ENCODE measurements around the gene ABCF1.
A peak's percentile ranks its signal among the peaks of the same experiment; 100 is the strongest.

Gene ABCF1

GRCh38 chr6:30556066-30556905, 15.0 kb upstream of the ABCF1 start, which contains the start of gene GNL1:
Gene GNL1 (minus strand): TSS chr6:30556489. CDS start chr6:30556203, 286 bp downstream.
- peak; percentile 90 for DNase-seq
- in situ Hi-C loops (cut with MboI; ENCODE audit: low pct_unique_long_range_greater_than_20kb, low sequenced_read_pairs), result no loop called here

GRCh38 chr6:30556906-30557682, 14.1 kb upstream of the ABCF1 start, which contains the start of gene PRR3:
Gene PRR3 (plus strand): TSS chr6:30557295. CDS start chr6:30557345, 50 bp downstream.
- in situ Hi-C loops (cut with MboI; ENCODE audit: low pct_unique_long_range_greater_than_20kb, low sequenced_read_pairs), result no loop called here
- peak; percentile 92 for DNase-seq

GRCh38 chr6:30557683-30557981, 13.6 kb upstream of the ABCF1 start:
- in situ Hi-C loops (cut with MboI; ENCODE audit: low pct_unique_long_range_greater_than_20kb, low sequenced_read_pairs), result no loop called here
- no peak for DNase-seq

DNA sequence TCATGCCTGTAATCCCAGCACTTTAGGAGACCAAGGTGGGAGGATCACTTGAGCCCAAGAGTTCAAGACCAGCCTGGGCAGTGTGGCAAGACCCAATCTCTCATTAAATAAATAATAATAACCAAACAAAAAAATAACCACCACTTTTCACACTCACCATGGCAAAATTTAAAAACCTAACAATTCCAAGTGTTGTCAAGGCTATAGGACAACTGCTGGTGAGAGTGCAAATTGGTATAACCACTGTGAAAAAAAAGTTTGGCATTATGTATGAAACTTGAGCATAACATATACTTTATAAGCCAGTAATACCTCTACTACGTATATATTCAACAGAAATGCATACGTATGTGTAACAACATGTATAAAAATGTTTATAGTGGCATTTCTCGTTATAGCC, 10.3 kb upstream of the ABCF1 start:
- no peak for DNase-seq
- in situ Hi-C loops (cut with MboI; ENCODE audit: low pct_unique_long_range_greater_than_20kb, low sequenced_read_pairs), result no loop called here

DNA sequence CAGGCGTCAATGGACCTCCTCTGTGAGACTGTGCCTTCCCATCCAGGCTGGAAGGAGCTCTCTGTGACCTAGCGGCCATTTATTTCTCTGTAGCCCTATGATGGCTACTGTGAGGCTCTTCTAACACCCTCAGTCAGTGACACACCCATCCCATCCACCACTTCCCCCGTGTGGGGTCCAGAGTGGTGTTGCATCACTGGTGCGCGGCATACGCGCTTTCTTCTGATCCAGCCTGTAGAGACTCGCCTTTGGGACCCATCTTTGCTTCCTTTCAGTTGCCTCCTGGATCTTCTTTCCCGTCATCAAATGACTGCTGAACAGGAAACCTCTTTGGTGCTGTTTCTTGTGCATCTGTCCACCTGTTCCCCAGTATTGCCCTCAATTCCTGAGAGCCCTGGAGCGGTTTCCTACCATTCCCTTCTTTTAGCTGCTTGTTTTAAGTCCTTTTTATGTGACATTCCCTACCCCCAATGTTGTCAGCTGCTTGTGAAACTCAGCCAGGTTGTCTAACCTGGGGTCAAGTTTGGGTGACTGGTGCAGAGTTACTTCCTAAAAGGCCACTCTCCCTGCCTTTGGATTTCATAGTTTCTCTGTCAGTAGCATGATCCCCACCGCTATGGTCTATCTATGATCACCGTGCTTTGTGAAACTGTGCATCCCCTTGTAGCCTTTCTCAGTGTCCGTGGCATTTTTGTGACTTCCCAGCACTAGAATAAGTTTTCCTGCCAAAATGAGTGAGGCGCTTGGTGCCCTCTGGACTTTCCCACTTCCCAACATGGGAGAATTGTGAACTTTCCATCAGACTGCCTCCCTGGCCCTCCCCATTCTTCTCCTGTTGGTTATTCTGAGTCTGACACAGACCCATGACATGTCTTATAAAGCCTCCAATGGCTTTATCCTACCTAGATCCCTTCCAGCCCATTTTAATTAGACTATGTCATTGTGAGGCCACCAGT, 8.5 kb upstream of the ABCF1 start:
- DNase-seq, result no peak
- in situ Hi-C loops (cut with MboI; ENCODE audit: low pct_unique_long_range_greater_than_20kb, low sequenced_read_pairs), result no loop called here

GRCh38 chr6:30564114-30564513, 7.1 kb upstream of the ABCF1 start:
- no peak for DNase-seq
- in situ Hi-C loops (cut with MboI; ENCODE audit: low pct_unique_long_range_greater_than_20kb, low sequenced_read_pairs), result no loop called here

DNA sequence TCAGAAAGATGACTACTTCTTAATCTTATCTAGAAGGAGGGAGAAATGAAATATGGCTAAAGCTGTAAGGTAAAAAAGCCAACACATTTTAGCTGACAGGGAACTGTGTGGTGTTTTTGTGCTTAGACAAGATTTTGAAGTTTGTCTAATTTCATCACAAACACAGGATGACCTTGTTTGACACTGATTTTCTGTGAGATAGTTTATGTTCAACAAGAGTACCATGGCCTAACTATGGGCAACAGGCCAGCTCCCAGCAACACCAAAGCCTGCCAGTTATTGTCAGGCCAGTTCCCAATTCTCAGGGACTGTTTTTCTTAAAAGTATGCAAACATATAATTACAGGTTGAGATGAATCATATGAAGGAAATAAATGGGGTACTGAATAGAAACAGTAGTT, 5.5 kb upstream of the ABCF1 start:
- in situ Hi-C loops (cut with MboI; ENCODE audit: low pct_unique_long_range_greater_than_20kb, low sequenced_read_pairs), result no loop called here
- no peak for DNase-seq

DNA sequence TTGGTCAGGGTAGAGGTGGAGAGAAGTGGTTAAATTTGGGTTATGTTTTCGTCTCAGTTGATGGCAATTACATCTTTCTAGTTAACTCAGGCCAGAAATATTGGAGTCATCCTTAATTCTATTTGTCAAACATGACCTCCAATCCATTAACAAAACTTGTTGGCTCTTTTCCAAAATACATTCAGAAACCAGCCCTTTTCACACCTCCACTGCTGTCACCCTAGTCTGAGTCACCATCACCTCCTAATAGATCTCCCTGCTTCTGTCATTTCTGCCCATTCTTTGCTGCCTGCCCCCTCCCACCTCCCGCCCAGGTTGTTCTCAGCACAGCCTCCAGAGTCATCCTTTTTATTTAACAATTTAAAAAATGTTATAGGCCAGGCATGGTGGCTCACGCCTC, 3.0 kb upstream of the ABCF1 start:
- no peak for DNase-seq
- in situ Hi-C loops (cut with MboI; ENCODE audit: low pct_unique_long_range_greater_than_20kb, low sequenced_read_pairs), result no loop called here

- no peak for DNase-seq
- in situ Hi-C loops (cut with MboI; ENCODE audit: low pct_unique_long_range_greater_than_20kb, low sequenced_read_pairs), result no loop called here
Observed at GRCh38 chr6:30570263-30570662, 979 bp upstream of the ABCF1 start.

DNA sequence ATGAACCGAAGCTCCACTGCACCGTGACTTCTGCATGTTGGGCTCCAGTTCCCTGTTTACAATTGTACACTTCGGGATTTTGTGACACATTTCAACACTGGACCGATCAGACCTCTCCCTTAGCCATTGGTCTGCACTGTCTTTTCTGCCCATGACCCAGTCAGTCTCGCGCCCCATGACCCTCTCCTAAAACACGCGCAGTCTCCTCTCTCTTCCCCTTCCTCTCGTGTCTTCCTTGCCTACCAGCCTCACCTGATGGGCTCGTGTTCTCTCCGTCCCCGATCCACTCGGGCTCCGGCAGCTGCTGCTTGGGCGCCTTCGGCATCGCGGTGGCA, 535 bp upstream of the ABCF1 start:
- no peak for DNase-seq
- in situ Hi-C loops (cut with MboI; ENCODE audit: low pct_unique_long_range_greater_than_20kb, low sequenced_read_pairs), result no loop called here

DNA sequence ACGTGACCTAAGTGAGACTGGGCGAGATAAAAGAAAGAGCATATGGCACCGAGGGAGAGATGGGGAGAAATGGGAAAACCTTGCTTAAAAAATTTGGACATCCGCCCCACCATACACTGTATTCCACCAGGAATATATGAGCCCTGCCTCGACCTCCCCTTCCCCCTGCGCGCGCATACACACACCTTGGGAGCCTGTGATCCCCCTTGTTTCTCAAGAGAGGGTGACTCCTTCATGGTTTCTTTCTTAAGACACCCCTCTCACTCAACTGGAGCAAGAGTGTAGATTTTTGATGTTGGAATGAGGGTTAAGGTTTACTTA, 480 bp downstream of the ABCF1 start:
- in situ Hi-C loops (cut with MboI; ENCODE audit: low pct_unique_long_range_greater_than_20kb, low sequenced_read_pairs), result no loop called here
- no peak for DNase-seq

- DNase-seq, result no peak
- in situ Hi-C loops (cut with MboI; ENCODE audit: low pct_unique_long_range_greater_than_20kb, low sequenced_read_pairs), result no loop called here
Observed at GRCh38 chr6:30572148-30572547, 906 bp downstream of the ABCF1 start.

DNA sequence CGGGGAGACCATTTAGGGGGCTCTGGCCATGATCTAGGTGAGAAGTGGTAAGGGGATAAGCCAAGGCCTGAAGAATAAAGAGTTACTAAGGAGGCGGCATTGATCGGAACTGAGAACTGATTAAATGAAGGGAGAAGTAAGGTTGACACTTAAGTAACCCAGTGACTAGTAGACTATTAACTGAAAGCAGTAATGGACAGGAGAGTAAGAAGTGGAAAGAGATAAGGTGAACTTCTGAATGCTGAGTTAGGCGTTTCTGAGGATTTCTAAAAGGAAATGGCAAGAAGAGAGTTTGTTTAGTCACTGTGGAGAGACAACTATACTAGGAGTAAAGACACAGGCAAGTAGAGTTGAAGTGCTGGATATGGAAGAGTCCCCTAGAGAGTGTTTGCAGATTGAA, 1.9 kb downstream of the ABCF1 start:
- in situ Hi-C loops (cut with MboI; ENCODE audit: low pct_unique_long_range_greater_than_20kb, low sequenced_read_pairs), result no loop called here

GRCh38 chr6:30578051-30578450, 6.8 kb downstream of the ABCF1 start:
- DNase-seq, result no peak
- in situ Hi-C loops (cut with MboI; ENCODE audit: low pct_unique_long_range_greater_than_20kb, low sequenced_read_pairs), result no loop called here

More for the DNA sequence above, 1.9 kb downstream of the ABCF1 start:
- no peak for DNase-seq

- in situ Hi-C loops (cut with MboI; ENCODE audit: low pct_unique_long_range_greater_than_20kb, low sequenced_read_pairs), result no loop called here
- no peak for DNase-seq
Observed at GRCh38 chr6:30583921-30584320, 12.7 kb downstream of the ABCF1 start.

- no peak for DNase-seq
- in situ Hi-C loops (cut with MboI; ENCODE audit: low pct_unique_long_range_greater_than_20kb, low sequenced_read_pairs), result no loop called here
Observed at GRCh38 chr6:30589754-30590358, 18.6 kb downstream of the ABCF1 start.

DNA sequence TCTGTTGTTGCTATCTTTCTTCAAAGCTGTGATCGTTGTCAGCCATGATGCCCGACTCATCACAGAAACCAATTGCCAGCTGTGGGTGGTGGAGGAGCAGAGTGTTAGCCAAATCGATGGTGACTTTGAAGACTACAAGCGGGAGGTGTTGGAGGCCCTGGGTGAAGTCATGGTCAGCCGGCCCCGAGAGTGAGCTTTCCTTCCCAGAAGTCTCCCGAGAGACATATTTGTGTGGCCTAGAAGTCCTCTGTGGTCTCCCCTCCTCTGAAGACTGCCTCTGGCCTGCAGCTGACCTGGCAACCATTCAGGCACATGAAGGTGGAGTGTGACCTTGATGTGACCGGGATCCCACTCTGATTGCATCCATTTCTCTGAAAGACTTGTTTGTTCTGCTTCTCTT, 19.3 kb downstream of the ABCF1 start:
- in situ Hi-C loops (cut with MboI; ENCODE audit: low pct_unique_long_range_greater_than_20kb, low sequenced_read_pairs), result no loop called here
- no peak for DNase-seq

- no peak for DNase-seq
- in situ Hi-C loops (cut with MboI; ENCODE audit: low pct_unique_long_range_greater_than_20kb, low sequenced_read_pairs), result no loop called here
Observed at GRCh38 chr6:30591008-30591407, 19.8 kb downstream of the ABCF1 start.

DNA sequence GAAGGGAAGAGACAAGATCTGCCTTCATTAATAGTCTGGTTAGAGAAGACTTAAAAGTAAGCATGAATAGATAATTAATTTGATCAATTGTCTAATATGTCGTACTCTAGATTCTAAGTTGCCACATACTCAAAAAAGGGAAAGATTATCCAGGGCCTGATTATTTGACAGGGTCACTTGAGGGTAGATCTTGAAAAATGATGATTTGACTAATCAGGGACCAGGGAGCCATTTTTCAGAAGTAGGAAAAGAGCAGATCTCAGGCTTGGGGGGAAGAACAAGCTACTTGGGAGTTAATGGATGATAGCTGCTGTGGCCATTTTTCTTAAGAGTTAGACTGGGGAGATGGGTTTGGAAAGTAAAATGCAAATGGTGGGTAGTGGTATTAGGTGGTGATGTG, 21.0 kb downstream of the ABCF1 start:
- in situ Hi-C loops (cut with MboI; ENCODE audit: low pct_unique_long_range_greater_than_20kb, low sequenced_read_pairs), result no loop called here
- no peak for DNase-seq

Measured in KBM-7 (cell line).